Thyroid gland (tissue), 4 donors: ENCODE measurements around the gene XRCC3.

ENCODE experiments used
- CTCF ChIP-seq, 6 experiments: fragments of 200-600 bp in 3 of 6; fragments of 450-650 bp in 3 of 6; sonication (generic) in 3 of 6; IDR thresholded peaks; one replicate each; pipeline ENCODE4 v1.5.1; 2016 to 2019; ENCODE audit warnings: antibody characterized with exemption in 6 of 6, mild to moderate bottlenecking in 2 of 6, inconsistent platforms in 1 of 6, moderate library complexity in 1 of 6
- POLR2A ChIP-seq, 2 donors: fragments of 450-650 bp; IDR thresholded peaks; one replicate each; pipeline ENCODE4 v1.6.1; 2017; ENCODE audit warnings: antibody characterized with exemption in 2 of 2, mild to moderate bottlenecking in 2 of 2, moderate library complexity in 1 of 2

DNA sequence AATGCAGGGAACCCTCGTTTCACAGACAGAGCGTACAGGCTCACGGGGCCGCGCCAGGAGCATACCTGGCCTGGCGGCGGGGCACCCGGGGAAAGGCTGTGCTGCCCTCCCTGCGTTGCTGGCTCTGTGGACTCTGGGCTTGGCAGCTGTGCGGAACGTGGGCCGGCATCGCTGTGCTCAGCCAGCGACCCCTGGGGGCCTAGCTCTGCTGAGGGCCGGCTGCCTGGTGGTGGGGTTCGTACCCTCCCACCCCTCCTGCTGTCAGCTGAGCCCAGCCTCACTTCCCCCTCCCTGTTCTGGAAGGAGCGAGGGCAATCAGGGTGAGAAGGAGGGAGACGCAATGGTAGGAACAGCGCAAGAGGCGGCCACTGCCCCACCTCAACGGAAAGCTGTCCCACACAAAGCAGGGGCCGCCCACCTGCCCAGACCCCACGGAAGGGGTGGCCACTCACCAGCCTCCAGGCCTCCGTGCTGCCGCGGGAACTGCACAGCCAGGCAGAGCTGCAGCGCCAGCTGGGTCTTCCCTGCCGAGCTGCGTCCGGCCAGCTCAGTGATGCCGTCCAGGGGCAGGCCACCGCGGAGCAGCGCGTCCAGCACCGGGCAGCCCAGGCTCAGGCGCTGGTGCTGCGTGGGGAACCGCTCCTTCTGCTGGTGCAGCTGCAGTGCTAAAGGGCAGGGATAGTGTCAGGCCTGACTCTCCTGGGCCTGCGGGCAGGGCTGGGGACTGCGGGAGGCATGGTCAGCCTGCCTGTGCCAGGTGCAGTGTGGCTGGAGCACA is 8.5 kb downstream of the XRCC3 start:
- TF ChIP-seq CTCF (IDR thresholded peaks at IDR 0.05), result no peak
- TF ChIP-seq POLR2A (IDR thresholded peaks at IDR 0.05), result no peak
